Measurements from ENCODE around the gene ZNF609.

Gene ZNF609

DNA sequence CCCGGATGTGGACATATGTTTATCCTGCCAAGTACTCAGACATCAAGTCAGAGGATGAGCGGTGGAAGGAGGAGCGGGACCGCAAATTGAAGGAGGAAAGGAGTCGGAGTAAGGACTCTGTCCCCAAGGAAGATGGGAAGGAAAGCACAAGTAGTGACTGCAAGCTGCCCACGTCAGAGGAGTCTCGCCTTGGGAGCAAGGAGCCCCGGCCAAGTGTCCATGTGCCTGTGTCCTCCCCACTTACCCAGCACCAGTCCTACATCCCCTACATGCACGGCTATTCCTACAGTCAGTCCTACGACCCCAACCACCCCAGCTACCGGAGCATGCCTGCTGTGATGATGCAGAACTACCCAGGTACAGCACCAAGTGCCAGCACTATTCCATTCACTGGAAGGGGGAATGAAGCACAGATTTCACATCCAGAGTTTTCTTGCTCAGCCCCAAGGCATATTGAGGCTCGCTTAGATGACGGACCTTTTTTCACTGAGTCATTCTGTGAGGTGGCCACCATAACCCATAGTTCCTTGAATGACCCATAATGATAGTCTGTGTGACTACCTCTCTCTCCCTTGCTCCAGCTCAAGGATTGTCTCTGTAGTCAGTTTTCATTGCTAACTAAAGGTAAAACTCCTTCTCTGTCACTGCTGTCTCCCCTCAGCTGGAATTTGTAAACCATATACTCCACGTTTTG lies 217.9 kb downstream of the ZNF609 start:
- no peak for DNase-seq

DNA sequence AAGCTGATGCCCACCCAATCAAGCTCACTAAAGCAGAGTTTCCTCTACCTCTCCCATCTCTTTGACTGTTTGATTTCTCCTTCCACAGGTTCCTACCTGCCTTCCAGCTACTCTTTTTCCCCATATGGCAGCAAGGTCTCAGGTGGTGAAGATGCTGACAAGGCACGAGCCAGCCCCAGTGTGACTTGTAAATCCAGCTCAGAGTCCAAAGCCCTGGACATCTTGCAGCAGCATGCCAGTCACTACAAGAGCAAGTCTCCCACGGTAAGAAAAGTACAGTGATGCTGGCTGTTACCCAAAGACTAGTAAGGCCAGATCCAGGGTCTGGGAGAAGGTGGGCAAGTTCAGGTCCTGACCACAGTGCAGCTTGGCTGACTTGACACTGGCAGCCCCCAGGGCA lies 219.7 kb downstream of the ZNF609 start:
- DNase-seq = no peak

DNA sequence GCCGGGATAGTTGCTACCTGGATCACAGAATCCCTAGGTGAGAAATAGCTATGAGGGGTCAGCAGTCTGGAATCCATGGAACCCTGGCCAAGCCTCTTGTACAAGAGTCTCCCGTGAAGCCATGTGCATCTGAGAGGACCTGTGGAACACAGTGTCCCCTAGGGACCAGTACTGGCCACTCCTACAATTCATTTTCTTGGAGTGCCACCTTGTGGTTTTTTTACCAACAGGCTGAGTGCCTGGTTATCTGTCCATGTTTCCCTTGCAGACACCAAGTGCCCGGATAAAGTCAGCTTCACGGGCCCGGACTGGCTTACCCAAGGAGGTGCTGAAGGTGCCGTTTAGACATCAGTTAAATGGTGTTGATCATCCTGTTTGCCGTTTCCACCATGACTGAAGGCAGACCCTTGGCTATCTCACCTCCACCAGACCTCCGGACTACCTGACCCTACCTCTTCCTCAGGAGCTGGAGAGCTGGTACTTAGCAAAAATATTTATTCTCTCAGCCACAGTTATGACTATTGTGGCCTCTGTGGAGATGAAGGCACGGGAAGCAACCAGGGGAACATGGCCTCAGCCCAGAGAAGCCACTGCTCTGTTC lies 221.1 kb downstream of the ZNF609 start:
- peak; percentile 85 for DNase-seq

DNA sequence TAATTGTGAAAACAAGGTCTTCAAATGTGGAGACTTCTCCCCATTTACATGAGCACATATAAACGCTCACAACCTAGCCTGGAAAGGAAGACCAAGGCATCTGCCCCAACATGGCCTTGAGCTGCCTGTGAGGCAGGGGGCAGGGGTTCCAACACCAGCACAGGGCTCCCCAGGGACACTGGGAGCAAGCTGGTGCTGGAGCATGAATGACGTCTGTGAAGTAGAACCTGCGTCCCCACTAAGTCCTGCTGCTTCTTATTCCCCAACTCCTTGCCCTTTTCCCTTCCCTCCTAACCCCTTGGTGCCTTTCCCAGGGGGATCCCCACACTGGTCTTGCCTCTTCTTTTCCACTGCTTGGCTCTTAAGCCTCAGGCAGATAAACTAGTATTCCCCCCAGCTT lies 221.9 kb downstream of the ZNF609 start:
- DNase-seq = no peak

DNA sequence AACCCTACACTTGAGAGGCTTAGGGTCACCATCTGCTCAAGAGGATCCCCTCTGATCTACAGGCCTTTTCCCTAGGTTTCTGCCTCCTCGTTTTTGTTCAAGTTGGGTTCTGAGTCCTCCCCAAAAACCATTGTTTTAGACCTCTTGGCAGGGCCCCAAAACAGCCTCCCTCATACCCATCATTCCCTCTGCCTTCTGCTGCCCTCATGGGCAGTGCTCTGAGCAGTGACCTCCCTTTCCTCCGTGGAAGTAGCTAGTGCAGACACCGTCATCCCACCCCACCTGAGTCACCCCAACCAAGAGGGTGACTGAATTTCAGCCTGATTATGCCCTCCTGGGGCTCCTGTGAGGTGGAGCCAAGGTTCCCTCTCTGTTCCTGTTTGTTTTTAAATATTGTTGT lies 223.0 kb downstream of the ZNF609 start:
- DNase-seq = no peak

DNA sequence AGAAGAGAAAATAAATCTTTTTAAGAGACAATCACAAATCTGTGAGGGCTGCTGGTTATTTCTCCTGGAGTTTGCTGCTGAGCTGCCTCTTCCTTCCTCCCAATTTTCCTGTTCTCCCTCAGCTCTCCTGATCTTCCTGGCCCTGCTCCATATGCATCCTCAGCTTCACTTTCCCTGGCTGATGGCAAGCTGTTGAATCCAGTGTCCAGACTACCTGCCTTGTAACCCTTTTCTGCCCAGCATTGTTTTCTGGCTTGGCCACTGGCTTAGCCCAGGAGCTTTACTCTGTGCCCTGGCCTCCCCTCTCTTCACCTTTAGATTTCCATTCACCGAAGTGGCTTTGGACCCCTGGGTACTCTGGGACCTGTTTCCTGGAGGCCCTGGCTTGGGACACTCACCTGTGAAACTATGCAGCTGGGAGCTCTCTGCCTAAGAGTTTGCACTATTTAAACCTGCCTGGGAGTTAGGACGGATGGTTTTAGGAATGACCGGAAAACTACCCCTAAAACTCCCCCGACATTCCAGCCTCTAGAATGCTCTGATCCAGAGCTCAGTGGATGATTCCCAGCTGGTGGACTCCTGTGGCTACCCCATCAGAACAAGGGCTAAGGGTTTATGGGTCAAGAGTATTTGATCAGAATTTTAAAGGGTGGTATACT lies 225.0 kb downstream of the ZNF609 start:
- DNase-seq = no peak

DNA sequence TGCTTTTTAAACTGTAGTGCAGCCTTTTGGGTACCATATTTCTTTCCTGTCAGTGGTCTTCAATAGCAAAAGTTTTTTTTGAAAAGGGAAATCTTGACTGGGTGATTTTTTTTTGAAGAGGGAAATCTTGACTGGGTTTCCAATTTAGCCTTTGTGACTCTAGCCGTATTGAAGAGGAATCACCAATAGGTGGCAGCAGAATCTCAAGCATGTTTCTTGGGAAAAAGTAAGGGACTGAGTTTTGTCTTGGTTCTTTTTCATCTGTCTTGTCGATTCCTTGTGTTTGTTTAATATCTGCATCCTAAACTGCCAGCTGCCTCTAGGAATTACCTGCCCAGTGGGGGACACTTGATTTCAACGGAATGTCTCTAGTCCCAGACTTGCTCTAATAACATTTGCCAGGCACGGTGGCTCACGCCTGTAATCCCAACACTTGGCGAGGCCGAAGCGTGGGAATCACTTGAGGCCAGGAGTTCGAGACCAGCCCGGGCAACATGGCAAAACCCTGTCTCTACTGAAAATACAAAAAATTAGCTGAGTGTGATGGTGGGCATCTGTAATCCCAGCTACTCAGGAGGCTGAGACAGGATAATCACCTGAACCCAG lies 225.9 kb downstream of the ZNF609 start:
- peak; percentile 63 for DNase-seq

DNA sequence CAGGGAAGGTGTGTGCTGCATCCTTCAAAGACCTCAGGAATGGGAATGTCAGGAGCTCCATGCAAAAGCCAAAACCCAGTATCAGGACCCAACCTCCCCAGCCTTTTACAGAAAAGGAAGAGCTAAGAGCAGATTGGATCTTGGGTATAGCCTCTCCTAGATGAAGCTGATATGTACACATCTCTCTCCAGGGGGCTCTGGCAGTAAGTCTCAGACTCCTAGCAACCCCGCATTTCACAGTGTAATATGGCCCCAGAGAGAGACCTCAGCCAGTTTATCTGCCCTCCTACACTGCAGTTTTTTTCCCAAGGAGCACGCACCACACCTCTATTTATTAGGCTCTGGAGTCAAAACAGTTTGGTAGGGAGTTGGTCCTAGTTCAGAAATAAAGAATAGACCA lies 226.8 kb downstream of the ZNF609 start:
- no peak for DNase-seq

DNA sequence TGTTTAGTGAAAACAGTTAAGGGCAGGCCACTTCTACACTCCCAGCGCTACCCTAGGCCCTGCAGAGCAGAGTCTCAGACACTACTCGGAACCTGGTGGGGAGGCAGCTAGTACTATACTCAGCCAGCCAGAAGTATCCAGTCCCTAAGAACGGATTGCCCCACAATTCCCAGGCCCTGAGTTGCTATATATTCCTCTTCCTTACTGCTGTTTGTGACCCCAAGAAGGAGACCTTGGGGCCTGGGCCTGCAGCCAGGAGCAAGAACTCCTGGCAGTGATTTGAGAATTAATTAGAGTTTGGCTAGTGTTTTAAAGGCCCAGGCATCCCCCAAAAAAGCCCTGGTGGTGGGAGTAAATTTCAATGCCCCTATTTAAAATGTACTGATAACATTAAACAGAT lies 227.3 kb downstream of the ZNF609 start:
- no peak for DNase-seq

DNA sequence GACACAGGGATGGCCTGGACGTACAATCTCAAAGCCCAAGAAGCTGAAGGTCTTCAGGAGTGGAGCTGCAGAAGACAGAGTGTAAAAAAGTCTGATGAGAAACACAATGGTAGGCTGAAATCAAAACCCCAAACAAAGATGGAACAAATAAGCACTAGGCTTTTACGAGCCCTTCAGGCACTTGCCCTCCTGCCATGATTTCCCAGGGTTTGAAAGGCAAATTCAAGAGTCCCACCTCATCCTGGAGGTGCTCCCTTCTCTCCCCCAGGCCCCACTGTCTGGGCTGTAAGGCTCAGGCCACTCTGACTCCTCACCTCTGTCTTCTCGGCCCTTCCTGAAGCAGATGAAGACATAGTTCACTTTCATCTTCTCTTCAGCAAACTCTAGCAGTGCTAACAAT lies 228.4 kb downstream of the ZNF609 start:
- no peak for DNase-seq

DNA sequence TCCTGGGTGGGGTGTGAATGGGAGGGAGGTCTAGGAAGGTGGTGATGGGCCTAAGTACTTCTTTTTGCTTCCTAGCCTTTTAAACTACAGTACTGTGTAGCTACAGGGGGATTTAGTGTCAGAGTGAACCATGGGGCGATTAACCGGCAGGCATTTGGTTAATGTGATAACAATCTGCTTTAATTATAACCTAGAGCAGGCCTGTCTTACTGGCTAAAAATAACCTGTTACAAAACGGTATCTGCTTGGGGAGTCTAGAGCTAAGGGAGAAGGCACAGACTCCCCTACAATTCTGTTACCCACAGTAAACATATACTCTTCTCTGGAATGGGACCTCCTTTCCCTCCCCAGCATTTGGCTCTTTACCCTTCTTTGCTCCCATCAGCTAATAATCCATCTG lies 229.6 kb downstream of the ZNF609 start:
- no peak for DNase-seq

DNA sequence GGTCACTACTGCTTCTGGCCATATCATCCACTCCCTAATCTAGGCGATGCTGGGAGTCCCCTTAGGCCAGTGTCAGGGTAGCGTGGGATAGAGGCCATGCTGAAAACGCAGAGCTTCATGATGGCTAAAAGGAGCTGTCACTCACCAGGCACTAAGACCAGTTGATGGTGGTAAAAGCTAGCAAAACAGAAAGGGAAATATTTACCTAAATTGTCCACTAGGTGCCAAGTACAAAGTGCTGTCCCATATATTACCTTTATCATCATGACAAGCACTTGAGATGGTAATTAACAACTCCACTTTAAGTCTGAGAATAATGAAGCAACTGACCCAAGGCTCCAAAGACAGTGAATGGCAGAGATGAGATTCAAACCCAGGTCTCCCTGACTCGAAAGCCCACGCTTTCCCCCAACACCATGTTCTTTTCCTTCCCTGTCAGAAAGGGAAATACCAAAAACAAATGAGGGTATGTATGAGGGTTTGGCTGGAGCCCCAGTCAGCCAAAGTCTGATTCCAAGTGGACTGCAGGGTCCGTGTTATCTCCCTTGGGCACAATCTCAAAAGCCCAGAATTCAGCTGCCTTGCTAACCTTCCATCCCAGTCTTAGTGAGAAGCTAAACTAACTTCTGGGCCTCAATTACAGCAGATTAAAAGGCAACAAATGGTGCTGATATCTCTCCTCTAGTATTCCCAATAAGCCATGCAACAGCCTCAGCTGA lies 230.4 kb downstream of the ZNF609 start:
- DNase-seq = no peak

DNA sequence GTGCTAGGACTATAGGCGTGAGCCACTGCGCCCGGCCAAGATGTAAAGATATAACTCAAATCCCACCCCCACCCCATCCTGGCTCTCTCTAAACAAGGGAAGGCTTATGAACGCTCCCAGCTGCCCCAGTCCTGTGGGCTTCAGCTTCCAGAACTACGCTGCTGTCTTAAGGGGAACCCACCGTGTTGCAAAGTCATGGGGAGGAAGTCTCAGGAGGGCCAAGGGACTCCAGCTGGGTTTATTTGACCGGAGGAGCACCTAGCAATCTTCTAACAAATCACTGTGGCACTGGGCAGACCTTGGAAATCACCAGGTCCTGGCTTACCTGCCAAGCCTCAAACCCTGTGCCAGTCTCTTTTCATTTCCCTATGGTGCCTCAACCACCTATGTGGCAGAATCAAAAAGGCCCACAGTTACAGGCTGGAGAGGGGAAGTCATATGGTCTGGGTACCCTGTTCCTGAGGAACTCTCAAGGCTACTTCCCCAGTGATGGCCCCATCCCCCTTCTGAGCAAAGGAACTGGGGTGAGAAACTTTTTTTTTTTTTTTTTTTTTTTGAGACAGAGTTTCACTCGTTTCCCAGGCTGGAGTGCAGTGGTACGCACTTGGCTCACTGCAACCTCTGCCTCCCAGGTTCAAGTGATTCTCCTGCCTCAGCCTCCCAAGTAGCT lies 231.7 kb downstream of the ZNF609 start:
- no peak for DNase-seq

DNA sequence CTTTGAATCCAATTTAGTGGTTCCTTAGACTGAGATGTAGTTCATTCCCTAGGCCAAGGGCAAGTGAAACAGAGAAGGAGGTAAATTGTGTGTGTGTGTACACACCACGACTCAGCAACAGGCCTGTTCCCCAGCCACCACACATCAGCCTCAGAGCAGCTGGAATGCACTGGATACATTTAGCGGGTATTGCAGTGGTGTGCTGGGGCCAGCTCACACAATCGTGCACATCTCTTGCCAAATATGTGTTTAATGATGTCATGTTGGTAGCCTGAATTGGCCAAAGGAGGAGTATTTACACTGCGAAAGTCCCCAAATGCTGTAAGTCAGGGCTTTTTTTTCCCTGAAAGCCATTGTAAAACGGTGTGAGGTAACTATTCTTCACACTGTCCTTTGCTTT lies 232.8 kb downstream of the ZNF609 start:
- no peak for DNase-seq

DNA sequence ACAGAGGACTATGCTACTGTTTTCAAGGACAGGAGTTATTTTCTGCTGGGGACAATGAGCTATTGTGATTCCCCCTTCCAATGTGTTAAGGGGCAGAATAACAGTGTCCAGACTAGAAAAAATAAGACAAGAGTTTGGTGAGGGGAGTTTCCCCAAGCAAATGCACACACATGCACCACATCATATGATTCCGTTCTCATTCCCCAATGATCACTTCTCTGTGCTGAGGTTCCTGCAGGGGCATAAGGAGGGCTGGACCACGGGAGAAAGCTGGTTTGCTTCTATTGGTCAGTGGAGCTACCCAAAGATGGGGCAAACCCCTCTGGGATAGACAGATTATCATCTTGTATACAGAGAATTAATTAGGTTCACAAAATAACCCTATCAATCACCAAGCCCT lies 234.4 kb downstream of the ZNF609 start:
- DNase-seq = no peak

DNA sequence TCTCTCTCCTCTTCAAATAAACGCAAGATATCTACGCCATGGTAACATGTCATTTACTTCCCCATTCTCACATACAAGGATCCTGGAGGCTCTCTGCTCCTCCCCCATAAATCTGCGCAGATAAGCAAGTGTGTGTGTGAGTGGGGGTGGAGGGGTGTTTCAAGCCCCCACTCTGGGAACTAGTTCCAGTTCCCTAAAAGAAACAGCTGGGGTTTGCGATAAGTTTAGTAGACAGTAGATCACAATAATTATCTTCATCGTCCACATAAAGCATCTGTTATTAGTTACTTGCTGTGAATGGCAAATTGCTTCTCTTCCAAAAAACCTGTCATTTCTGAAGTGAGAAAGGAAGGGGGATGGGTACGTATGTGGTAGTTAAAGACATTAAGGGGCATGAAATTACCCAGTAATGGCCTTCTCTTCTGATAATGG lies 235.2 kb downstream of the ZNF609 start:
- DNase-seq = peak; percentile 67

DNA sequence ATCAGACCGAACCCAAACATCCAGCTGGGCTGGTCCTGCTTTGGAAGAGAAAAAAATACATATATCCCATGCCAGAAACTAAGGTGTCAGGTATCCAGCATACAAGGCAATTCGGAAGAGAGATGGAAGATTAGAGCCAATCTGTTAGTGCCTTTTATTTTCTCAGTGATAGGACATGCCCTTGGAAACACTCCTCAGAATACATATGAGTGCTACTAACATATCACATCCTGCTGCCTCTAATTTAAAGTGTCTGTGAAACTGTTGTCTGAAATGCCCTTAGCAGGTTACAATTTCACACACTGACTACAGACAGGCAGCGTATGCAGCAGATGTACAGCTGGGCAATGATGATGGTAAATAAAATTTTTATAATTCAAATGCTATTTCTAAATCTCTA lies 236.1 kb downstream of the ZNF609 start:
- no peak for DNase-seq

DNA sequence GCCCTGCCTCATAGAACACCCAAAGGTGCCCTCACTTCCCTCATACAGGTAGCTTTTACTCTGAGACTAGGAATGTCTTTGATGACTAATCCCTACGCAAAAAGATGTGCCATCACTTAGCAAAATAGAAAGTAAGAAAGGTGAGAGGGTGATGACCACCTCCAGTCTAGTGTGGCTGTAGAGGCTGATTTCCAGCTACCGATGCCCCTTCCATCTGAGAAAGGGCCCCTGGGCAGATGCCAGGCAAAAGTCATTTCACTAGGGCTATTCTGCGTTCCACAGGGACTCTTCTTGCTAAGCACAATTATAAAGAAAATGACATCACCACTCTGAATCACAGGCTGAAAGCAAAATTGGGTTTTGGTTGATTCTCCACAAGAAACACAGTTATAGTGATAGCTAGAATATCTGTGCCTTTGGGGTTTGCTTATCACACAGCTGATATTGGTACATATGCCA lies 237.6 kb downstream of the ZNF609 start:
- DNase-seq = no peak

DNA sequence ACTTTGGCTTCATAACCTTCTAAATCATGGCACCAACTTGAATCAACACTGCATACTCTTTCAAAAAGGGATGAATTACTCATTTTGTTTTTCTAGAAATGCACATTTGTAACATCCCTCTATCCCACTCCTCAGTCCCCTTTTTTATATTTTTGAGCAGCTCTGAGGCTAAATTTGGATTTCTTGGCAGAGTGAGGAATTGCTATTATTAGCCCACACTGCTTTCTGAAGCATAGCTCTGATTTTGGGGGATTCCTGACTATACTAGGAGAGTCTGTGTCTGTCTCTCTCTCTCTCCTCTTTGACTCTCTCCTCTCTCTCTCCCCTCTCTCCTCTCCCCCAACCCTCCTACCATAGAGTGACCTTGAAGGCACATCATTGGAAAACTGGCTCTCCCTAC lies 238.4 kb downstream of the ZNF609 start:
- no peak for DNase-seq

DNA sequence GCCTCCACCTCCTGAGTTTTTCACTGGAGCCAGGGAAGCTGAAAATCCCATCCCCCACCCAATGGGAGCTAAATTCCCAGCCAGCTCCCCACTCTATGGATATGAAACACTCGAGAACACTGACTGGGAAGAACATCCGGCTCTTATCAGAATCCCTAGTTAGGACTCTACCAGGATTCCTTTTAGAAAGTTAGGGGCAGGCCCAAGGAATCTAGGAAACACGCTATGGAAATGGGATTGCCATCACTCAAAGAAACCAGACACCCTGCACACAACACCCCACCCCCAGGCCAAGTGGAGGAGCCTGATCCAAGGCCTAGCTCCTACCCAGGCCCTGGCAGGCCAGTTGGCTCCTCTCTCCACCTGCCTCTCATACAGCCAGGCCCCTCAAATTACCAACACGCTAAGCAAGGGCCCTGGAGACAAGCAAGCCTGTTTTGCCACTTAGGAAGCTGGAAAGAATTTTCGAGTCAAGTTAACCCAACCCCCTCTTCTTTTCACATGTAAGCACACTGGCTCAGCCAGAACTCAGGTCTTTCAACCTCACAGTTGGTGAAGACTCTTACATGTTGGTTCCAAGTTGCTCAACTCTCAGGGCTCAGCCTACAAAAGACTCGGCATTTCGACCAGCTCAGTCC lies 239.5 kb downstream of the ZNF609 start:
- peak; percentile 29 for DNase-seq

DNA sequence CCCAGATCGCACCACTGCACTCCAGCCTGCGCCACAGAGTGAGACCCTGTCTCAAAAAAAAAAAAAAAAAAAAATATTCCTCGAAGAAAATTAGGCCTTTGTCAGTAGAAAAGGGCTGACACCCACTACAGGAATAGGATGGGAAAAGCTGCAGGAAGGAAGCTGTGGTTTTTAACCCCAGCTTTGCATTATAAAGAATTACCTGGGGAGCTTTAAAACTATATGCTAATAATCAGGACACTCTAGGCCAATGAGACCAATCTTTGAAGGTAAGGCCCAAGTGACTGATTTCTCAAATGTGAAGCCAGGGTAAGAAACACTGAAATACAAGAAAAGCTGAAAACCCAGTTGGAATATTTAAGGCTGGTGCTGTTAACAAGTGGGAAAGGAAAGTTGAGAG lies 240.7 kb downstream of the ZNF609 start:
- DNase-seq = no peak

DNA sequence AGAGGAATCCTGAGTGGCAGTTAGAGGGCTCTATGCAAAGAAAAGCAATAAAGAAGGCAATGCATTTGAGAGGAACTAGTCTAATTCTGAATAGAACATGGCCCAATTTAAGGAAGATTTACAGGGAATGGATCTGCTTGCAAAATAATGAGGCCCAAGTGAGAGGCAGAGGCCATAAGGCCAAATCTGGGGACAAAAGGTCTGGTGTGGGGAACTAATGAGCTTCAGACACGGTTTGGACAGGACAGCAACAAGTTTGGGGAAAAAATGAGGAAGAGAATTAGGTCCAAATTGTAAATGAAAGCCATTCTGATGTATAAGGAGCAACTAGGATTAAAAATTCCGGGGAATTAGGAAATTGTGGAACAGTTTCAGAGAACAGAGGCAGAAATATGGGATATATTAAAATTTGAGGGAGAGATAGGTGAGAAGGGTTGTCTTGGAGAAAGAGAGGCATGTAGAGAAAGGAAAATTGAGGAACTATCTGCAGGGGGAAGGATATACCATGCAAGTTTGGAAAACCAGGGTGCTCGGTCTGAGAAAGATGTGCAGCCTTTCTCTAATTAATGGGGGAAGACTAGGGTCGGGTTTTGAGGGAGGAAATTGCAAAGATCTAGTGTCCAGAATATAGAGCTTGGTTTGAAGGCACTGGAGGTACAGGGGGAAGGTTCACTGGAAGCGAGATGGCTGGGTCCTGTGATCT lies 241.3 kb downstream of the ZNF609 start:
- no peak for DNase-seq
